ENCODE results near the gene RBMS3.

- TF ChIP-seq CTCF (IDR thresholded peaks at IDR 0.05): no peak
- TF ChIP-seq POLR2A (IDR thresholded peaks at IDR 0.05): no peak
Measured at GRCh38 chr3:30007668-30008067, 726.8 kb downstream of the RBMS3 start.
